Stimulated activated CD8-positive, alpha-beta memory T cell treated with anti-CD3 and anti-CD28 coated beads, Interleukin-4, amount 100 ng/mL, for 4 hours (primary cell): ENCODE results near the gene ZDHHC1.

ENCODE experiments used
- DNase-seq, 2 donors: peaks; one replicate each; pipeline ENCODE4 v3.0.0-alpha.2; 2020; ENCODE audit warnings: low read depth in 2 of 2, low spot score in 1 of 2

Gene ZDHHC1

DNA sequence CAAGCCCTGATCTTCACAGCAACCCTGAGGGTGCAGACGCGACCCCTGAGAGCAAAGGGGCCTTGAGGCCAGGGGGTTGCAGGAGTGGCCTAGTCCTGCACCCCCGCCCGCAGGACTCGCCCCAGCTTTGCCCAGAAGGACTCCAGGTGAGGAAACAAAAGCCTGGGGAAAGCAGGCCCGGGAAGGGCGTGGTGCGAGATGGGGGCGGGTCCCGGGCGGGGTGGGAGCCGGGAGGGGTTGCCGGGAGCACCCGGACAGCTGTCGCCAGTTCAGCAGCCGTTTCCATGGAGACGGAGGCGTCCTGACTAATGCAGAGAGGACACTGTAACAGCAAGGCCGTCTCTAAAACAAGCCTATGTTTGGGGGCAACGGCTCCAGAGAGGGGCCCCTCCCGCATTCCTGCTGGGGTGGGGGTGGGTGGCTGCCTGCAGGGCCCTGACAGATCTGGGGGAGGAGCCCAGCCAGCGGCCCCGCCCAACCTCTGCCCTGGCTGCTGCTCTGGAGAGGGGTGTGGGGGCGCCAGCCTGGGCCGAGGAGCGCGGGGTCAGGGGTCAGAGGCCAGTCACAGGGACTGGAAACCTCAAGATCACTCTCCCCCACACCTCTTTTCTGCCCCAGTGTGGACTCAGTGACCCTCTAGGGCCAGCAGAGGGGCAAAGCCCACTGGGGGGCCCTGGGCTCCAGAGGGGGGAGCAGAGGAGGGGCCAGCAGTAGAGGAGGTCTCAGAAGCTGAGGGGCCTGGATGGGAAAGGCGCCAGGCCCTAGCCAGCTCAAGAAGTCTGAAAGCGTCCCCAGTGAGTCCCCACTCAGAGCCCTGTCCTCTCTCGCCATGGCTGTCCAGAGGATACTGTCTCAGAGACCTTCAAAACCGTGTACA, 19.9 kb downstream of the ZDHHC1 start:
- DNase-seq: no peak

DNA sequence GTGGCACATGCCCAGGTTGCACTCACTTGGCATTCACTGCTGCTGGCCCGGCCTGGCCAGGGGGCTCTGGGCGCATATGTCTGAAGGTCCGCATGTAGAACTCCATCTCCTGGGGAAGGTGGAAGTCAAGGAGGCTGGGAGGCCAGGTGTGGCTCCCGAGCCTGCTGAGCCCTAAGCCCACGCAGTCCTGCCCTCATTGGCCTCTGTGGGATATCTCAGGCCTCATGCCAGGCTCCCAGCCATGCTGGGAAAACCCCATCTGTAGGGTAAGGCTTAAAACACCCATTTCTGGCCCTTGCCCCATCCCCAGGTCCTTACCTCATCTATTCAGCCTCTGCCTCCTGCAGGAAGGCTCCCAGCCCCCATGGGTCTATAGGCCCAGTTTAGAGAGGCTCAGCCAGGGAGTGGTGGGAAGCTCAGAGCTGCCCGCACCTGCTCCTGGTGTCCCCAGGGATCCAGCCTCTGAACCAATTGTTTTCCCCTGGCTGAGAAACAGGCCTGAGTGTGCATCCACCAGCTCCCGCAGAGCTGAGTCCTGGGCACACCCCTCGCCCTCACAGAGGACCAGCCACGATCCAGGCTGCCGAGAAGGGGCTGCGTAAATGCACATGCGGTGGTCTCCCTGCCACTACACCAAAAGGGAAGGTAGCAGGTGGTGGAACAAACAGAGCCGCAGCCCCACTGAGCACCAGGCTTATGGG, 20.7 kb downstream of the ZDHHC1 start:
- DNase-seq: no peak

DNA sequence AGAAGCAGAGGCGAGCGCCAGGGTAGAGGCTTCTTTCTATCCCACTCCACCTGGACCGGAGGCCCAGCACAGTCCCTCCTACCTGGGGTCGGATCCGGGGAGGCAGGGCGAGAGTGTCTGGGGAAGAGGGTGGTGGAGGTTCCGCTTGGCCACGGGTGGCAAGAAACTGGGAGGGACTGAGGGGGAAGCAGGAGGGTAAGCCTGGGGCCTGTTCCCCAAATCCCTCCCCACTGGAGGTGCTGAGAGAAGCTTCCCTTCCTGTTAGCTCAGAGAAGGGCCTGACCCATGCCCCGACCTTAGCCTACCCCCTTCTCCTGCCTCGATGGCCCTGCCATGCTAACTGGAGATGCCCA, 21.2 kb downstream of the ZDHHC1 start:
- DNase-seq: no peak

DNA sequence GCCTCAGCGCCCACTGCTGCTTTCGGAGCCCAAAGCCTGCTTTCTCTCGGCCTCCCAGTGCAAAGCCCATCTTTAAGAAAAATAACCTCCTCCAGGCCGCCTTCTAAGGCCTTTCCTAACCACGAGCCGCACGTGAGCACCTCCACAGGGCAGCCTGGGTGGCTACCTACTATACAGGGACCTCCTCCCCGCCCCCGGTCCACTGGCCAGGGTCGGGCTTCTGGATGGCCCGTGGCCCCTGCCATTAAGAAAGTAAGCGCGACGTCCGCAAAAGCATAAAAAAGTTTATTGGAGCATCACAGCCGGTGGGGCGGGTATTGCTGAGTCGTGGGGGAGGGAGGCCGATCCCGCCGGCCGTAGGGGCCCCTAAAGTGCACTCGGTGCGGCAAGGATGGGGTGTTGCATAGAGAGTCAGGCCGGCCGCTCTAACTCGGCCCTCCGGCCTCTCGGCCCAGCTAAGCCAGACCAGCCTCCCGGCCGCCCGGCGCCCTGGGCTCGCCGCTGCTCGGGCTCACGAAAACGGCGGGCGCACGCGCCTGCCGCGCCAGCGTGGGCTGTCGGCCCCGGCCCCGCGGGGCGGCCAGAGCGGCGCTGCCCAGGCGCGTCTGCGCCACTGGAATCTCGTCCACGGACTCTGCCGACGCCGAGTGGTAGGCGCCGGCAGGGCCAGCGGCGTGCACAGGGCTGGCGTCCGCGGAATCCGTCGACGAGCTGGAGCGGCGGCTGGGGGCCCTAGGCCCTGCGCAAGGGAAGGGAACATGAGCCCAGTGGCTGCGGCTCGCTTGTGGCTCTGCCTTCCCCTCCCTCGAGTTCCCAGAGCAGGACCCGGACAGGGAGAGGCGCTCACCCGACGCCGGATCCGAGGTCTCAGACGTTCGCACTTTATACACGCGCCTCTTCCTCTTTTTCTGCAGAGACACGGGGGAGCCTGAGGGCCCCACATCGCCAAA, 21.8 kb downstream of the ZDHHC1 start:
- DNase-seq: no peak

DNA sequence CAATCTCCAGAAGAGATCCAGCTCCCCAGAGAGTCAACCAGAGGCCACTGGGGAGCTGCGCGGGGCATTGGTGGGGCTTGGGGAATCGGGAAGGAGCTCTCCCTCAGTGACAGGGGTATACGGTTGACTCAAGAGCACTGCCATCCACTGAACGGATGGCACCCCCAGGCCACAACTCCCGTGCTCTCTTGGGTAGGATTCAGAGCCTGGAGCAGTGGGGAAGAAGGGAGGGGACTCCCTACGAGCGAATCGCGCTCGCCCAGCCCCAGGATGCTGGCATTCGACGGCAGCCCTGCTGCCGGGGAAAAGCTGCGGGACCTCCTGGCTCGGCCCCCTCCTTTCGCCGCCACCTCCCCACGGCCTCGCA, 22.5 kb downstream of the ZDHHC1 start:
- DNase-seq: no peak

DNA sequence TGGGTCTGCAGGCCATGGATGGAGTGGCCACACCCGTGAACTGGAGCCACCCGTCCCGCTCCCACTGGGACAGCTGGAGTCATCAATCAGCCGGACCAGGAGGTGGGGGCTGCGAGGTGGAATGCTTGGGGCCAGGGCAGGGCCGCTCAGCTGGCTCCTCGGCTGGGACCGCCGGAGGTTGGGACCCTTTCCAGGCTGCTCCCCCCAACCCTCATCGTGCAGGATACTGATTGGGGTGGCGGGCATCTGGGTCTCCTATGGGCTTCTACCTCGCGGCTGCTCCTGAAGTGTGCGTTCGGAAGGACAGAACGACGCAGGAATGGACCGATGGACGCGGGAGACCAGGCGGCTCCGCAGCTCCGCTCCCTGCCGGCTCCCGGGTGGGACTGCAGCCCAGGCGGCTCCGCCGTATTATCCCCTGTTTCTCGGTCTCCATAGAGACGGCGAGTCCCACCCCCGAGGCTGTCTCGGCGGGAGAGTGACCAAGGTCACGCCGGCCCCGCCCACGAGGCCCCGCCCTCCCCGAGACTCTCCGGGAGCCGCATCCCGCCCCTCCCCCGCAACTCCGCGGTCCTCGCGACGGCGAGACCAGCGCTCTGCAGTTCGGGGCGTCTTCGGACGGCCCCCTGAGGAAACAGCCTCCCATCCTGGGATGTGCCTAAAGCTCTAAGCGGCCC, 23.0 kb downstream of the ZDHHC1 start, which contains the start of gene TPPP3:
TPPP3 (minus strand) TSS at position 388 of the 677 bp plus-strand sequence. CDS start 2,387 bp downstream, outside the sequence.
- no peak for DNase-seq

DNA sequence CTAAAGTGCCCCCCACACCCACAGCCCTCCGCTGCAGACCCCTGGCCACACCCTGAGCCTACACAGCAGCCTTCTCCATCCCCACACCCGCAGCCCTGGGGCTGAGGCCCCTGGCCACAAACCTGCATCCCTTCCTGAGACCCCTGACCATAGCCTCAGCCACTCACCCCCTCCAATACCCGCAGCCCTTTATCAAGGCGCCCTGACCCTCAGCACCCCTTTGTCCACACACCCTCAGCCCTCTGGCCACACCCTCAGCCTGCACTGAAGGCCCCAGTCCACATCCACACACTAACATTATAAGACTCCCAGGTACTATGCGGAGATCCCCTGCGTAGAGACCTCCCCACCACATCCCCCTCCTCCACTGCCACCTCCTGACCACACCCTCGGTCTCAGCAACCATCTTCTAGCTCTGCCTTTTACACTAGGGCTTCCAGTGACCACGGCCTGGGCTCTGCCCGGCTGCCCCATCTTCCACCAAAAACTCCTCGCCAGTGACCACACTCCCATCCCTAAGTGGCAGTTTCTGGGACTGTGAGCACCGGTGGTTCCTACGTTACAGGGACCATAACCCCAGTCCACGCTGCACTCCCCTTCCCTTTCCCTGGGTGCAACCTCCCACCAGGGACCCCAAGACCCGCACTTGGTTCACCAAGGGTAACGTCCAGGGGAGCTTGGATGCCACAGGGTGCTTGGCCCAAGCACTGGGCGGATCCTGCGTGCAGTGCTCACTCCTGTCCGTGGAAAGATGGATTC, 23.8 kb downstream of the ZDHHC1 start:
- no peak for DNase-seq

DNA sequence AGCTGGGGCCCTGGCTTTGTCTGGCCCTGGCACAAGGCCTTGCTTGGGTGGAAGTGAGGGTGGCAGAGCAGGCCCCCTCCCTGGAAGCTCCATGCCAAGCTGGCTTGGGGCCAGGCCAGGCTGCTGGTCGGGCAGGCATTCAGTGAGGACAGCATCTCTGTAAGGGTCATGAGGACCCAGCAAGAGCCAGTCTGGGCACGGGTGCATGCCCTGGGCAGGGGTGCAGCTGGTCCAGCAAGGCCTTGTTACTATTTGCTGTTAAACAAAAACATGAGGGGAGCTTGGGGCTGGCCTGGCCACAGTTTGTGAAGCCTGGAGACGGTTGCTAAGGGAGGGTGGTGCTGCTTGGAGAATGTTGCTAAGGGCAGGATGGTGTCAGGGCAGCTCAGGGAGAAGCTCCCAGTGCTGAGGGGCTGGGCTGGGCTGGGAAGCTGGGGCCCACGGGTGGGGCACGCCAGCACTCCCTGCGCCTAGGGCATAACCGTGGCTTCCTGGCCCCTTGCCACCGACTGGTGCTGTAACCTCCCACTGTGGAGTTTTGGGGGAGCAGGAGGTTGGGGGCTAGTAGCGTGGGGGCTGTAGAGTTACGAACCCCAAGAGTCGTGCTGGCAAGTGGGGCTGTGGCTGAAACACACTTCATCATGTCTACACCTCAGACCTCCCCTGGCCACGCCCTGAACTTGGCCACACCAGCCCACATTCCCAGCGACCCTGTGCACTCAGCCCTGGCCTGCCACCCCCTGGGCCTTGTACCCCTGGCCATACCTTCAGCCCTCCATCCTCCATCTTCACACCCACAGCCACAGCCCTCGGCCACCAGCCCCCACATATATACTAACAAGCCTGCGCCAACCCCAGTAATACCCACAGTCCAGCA, 24.6 kb downstream of the ZDHHC1 start:
- DNase-seq: no peak

DNA sequence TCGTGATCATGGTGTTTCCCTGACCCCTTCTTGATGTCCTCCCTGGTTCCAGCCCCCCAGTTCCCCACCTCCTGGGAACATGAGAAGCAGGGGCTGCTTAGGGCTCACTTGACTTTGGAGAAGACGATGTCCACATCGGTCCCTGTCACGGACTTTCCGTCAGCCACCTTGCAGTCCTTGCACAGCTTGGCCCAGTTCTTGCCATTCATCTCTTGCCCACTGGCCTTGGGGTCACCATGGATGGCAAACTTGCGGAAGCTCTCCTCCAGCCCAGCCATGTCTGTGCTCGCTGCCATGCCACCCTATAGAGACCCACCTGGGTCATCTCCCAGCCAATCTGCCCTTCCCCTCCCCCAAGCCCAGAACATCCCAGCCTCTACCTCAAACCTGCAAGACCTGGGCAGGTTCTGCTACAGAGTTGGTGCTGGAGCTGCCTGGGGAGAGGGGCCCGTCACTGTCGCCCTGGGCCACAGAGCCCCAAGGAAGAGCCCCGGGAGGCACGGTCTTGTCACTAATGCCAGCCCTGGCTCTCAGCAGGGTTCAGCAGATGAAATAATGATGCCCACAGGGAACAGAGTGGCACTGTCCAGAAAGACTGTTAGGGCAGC, 25.4 kb downstream of the ZDHHC1 start:
- DNase-seq: no peak

DNA sequence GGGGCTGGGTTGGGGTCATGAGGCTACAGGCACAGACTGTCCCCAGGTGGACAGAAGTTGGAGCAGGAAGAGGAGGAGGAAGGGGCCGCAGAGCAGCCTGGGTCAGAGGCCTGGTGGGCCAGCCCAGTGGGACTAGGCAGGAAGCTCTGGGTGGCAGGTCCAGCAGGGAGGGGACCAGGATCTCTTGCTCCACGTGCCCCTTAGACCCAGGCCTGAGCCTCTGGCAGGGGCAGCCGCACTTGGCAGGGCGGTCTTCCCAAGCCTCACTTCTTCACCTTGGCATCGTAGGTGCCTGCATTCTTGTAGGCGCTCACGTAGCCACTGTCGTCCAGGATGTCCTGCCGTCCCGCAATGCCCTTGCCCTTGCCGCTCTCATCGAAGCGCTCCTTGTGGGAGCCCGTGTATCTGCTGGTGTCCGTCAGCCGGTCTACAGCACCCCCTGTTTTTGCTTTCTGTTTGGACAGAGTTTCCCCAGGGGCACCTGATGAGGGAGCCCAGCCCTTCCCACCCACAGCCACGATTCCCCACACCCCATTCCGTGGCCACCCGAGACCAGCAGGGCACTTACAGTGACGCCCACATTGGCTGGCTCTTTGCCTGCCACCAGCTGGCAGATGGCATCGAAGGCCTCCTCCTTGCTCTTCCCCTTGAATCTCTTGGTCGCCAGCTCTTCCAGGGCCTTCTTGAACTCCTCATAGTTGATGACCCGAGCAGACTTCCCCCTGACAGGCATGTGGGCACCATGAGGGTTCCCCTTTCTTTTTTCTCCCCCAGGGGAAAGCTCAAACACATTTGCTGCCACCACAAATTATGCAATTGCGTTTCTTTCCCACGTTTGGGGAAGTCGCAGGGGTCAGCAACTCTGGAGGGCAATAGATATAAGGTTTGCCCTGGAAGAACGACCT, 26.1 kb downstream of the ZDHHC1 start:
- no peak for DNase-seq

DNA sequence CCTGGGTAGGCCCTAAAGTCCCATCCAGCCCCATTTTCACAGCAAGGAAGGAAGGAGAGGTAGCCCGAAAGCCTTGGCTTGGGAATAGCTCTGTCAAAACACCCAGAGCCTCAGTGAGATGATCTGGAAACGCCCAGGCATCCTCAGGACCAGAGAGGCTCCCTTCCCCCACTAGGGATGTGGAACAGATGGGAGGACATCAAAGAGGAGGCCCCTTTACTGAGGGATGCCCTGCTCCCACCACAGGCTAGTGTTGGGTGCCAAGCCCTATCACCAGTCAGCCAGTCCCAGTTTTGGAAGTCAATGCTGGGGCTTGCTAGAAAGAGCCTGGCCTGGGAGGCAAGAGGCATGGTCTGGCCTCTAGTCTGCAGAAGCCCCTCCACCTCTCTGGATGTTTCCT, 27.7 kb downstream of the ZDHHC1 start:
- DNase-seq: no peak

DNA sequence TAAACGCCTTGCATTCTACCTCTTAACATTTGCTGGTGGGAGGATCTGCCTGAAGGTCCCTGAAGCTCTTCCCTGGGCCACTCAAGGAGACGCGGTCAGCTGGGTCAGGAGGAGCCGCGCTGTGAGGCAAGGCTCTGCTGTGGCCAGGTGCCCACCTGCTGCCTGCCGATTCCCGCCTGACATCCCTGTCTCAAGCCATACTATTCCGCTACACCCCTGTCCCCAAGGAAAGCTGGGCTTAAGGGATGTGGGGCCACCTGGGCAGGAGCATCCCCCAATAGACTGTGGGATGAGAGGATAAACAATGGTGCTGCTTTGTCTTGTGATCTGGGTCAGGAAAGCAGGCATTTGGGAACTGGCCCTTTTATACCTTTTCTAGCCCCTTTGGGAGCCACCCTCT, 28.1 kb downstream of the ZDHHC1 start:
- no peak for DNase-seq

DNA sequence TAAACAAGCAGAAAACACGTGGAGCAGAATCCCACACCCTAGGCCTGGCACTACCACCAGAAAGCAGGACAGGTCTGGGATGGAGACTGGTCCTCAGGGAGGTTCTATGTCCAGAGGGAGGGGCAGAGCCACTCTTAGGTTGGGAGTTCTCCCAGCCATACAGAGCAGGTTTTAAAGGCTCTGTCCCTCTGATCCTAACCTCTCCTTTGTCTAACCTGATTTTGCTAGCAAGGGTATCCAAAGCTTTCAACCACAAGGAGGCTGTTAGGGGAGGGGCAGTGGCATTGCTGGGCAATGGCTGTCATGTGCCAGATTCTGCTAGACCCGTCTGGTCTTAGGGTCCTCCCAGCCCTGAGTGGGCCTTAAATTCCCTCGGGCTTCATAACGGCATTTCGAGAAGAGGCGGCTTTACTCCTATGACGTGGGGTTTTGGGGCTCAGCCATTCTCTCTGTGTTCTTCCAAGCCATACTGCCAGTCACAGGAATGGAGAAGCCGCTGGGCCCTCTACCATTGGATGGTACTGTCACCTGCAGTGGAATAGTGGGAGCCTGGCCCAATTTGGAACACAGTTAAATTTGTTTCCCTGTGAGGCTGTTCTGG, 28.7 kb downstream of the ZDHHC1 start:
- DNase-seq: no peak

DNA sequence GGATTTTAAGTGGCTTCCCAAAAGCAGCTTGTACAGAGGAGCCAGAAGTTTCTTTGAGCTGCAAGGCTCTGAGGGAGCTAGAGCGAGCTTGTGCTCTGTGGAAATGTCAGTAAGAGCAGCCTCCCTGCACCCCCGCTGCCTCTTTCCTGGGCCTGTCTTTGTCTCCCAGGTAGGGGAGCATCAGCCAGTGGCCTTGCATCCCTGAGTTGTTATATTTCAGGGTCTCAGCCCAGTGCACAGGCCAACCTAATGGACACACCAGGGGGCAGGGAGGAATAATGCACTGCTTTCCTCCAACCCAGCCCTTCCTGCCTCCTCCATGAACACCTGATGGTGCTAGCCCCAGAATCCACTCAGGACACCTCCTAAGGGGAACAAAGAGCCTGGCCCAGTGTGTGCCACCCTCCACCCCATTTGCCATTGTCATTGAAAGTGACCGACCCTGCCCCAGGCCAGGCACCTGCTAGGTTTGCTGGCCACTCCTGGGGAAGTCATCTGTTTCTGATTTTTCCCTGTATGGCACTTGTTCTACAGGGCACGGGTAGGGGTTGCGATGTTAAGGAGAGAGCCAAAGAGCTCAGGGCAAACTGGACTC, 29.3 kb downstream of the ZDHHC1 start:
- DNase-seq: no peak

DNA sequence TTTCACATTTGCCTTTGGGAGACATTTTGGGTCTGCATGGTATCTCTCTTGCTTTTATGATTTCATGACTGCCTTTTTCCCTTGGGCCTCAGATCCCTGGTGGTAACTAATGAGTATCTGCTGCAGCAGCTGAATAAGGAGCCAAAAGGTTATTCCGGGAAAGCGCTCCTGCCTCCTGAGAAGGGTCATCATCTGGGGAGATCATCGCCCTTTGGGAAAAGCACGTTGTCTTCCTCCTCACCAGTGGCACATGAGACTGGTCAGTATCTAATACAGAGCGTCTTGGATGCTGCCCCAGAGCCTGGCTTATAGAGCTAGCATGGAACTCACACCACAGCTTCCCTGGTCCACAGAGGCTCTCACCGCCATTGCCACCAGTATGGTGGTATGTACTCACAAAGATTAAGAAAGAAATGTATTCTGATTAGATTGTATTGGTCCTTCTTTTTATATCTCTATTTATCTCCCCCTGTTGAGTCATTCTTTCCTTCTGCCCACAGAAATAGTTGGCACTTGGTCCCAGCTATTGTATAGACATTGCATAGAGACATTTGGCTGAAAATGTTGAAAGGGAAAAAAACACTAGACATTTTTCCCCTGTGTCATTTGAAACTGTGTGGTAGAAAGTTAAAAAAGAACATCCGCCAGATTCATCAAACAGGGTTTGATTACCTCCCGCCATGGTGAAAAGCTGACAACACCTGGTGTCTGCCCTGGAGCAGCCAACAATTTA, 31.3 kb downstream of the ZDHHC1 start:
- no peak for DNase-seq

DNA sequence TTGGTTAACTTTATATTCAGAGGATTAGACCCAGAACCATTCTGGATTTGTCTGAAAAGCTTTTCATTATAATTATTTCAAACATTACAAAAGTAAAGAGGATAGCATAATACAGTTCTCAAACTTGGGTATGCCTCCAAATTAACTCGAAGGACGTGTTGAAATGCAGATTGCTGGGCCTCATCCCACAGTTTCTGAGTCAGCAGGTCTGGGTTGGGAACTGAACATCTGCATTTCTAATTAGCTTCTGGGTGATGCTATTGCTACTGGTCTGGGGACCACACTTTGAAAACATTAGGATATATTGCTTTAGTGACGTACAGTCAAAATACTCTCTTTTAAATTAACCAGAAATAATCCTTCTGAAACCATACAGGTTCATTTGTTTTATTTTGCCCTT, 33.0 kb downstream of the ZDHHC1 start:
- no peak for DNase-seq
